ENCODE data around the gene KLHL21.
A peak's percentile ranks its signal among the peaks of the same experiment; 100 is the strongest.

KLHL21 gene

GRCh38 chr1:6623269-6623965 is 20.7 kb upstream of the KLHL21 start:
- Histone ChIP-seq H3K56ac (ENCODE audit: low read length) (no peak overlapping the region), H3K4me2 (ENCODE audit: low read length) (no peak overlapping the region), H2BK5ac (ENCODE audit: low read length) (no peak overlapping the region), H3K4me3 (ENCODE audit: low read length) (no peak overlapping the region), H3K18ac (ENCODE audit: low read length) (no peak overlapping the region), H3K27me3 (ENCODE audit: insufficient read depth, low read length, poor library complexity) (no peaks in the 10 kb centered on the region), H3K79me2 (ENCODE audit: control insufficient read depth, insufficient read depth, low read length) (peaks cover 5% of the 10 kb centered on the region), H2BK120ac (ENCODE audit: low read depth, low read length) (no peak overlapping the region), H4K5ac (ENCODE audit: low read length) (no peak overlapping the region), H3K4me1 (ENCODE audit: control insufficient read depth, low read depth, low read length) (no peaks in the 10 kb centered on the region), H3K4ac (ENCODE audit: low read depth, low read length) (no peak overlapping the region), H3K9ac (ENCODE audit: low read length) (no peak overlapping the region), H3K27ac (ENCODE audit: low read depth, low read length) (no peak overlapping the region), H3K23ac (ENCODE audit: low read length) (no peak overlapping the region), H2BK15ac (replicated peaks; ENCODE audit: low read depth) (no peak overlapping the region), H3K36me3 (ENCODE audit: control insufficient read depth, insufficient read depth, low read length) (peaks cover 12% of the 10 kb centered on the region), H2AK5ac (ENCODE audit: low read length) (no peak overlapping the region), H4K8ac (ENCODE audit: low read depth, low read length) (no peak overlapping the region), H3K79me1 (ENCODE audit: low read length) (peaks cover 20% of the 10 kb centered on the region)
- DNase-seq = no peak
- no CpG with 5 or more reads among the region's 14 CpGs for WGBS (ENCODE audit: extremely low coverage, insufficient coverage, low lambda C conversion rate)

GRCh38 chr1:6622396-6623152 is 19.9 kb upstream of the KLHL21 start:
- Histone ChIP-seq H3K23ac (ENCODE audit: low read length) (no peak overlapping the region), H3K9ac (ENCODE audit: low read length) (no peak overlapping the region), H3K56ac (ENCODE audit: low read length) (no peak overlapping the region), H3K36me3 (ENCODE audit: control insufficient read depth, insufficient read depth, low read length) (peaks cover 15% of the 10 kb centered on the region), H3K4me3 (ENCODE audit: low read length) (no peak overlapping the region), H3K18ac (ENCODE audit: low read length) (no peak overlapping the region), H2BK120ac (ENCODE audit: low read depth, low read length) (no peak overlapping the region), H3K27me3 (ENCODE audit: insufficient read depth, low read length, poor library complexity) (no peaks in the 10 kb centered on the region), H3K4ac (ENCODE audit: low read depth, low read length) (no peak overlapping the region), H2BK5ac (ENCODE audit: low read length) (no peak overlapping the region), H2AK5ac (ENCODE audit: low read length) (no peak overlapping the region), H3K79me2 (ENCODE audit: control insufficient read depth, insufficient read depth, low read length) (peaks cover 12% of the 10 kb centered on the region), H3K4me1 (ENCODE audit: control insufficient read depth, low read depth, low read length) (no peaks in the 10 kb centered on the region), H2BK15ac (replicated peaks; ENCODE audit: low read depth) (no peak overlapping the region), H4K5ac (ENCODE audit: low read length) (no peak overlapping the region), H3K79me1 (ENCODE audit: low read length) (peaks cover 20% of the 10 kb centered on the region), H3K27ac (ENCODE audit: low read depth, low read length) (no peak overlapping the region), H4K8ac (ENCODE audit: low read depth, low read length) (no peak overlapping the region), H3K4me2 (ENCODE audit: low read length) (no peak overlapping the region)
- no CpG with 5 or more reads among the region's 10 CpGs for WGBS (ENCODE audit: extremely low coverage, insufficient coverage, low lambda C conversion rate)
- no peak for DNase-seq

GRCh38 chr1:6621429-6622391 is 19.0 kb upstream of the KLHL21 start:
- no peak overlapping the region for H3K4ac ChIP-seq (ENCODE audit: low read depth, low read length)
- no CpG with 5 or more reads among the region's 41 CpGs for WGBS (ENCODE audit: extremely low coverage, insufficient coverage, low lambda C conversion rate)
- H3K56ac ChIP-seq (ENCODE audit: low read length) = no peak overlapping the region
- H3K4me2 ChIP-seq (ENCODE audit: low read length) = no peak overlapping the region
- H3K18ac ChIP-seq (ENCODE audit: low read length) = no peak overlapping the region
- no peak overlapping the region for H2BK15ac ChIP-seq (replicated peaks; ENCODE audit: low read depth)
- peaks cover 20% of the 10 kb centered on the region for H3K79me2 ChIP-seq (ENCODE audit: control insufficient read depth, insufficient read depth, low read length)
- H3K23ac ChIP-seq (ENCODE audit: low read length) = no peak overlapping the region
- H2AK5ac ChIP-seq (ENCODE audit: low read length) = no peak overlapping the region
- no peak overlapping the region for H2BK5ac ChIP-seq (ENCODE audit: low read length)
- H3K27me3 ChIP-seq (ENCODE audit: insufficient read depth, low read length, poor library complexity) = no peaks in the 10 kb centered on the region
- no peak overlapping the region for H3K4me3 ChIP-seq (ENCODE audit: low read length)
- peaks cover 18% of the 10 kb centered on the region for H3K79me1 ChIP-seq (ENCODE audit: low read length)
- no peak overlapping the region for H4K8ac ChIP-seq (ENCODE audit: low read depth, low read length)
- no peaks in the 10 kb centered on the region for H3K4me1 ChIP-seq (ENCODE audit: control insufficient read depth, low read depth, low read length)
- DNase-seq = no peak
- H3K36me3 ChIP-seq (ENCODE audit: control insufficient read depth, insufficient read depth, low read length) = peaks cover 15% of the 10 kb centered on the region
- H2BK120ac ChIP-seq (ENCODE audit: low read depth, low read length) = no peak overlapping the region
- H4K5ac ChIP-seq (ENCODE audit: low read length) = no peak overlapping the region
- H3K27ac ChIP-seq (ENCODE audit: low read depth, low read length) = no peak overlapping the region
- H3K9ac ChIP-seq (ENCODE audit: low read length) = no peak overlapping the region

DNA sequence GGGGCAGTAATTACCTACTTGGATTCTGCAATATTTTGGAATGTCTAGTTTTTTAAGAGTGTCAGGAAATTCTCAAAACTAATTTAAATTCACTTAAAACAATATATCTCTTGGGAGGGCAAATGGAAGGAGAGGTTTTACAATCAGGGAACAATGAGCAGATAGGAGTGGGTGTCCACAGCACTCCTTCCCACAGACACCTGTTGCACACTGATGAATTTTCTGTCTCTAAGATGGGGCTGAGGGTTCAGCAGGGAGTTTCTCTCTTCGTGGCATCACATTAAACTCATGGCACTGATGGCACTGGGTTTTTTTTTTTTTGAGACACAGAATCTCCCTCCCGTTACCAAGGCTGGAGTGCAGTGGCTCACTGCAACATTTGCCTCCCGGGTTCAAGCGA is 16.4 kb upstream of the KLHL21 start:
- H3K36me3 ChIP-seq (ENCODE audit: control insufficient read depth, insufficient read depth, low read length) = peaks cover 15% of the 10 kb centered on the region
- no peak overlapping the region for H2BK15ac ChIP-seq (replicated peaks; ENCODE audit: low read depth)
- no peak overlapping the region for H2AK5ac ChIP-seq (ENCODE audit: low read length)
- no peaks in the 10 kb centered on the region for H3K27me3 ChIP-seq (ENCODE audit: insufficient read depth, low read length, poor library complexity)
- H3K4me3 ChIP-seq (ENCODE audit: low read length) = no peak overlapping the region
- H3K4ac ChIP-seq (ENCODE audit: low read depth, low read length) = no peak overlapping the region
- H3K4me1 ChIP-seq (ENCODE audit: control insufficient read depth, low read depth, low read length) = no peaks in the 10 kb centered on the region
- H3K79me1 ChIP-seq (ENCODE audit: low read length) = peaks cover 17% of the 10 kb centered on the region
- no peak overlapping the region for H3K18ac ChIP-seq (ENCODE audit: low read length)
- no CpG with 5 or more reads among the region's 4 CpGs for WGBS (ENCODE audit: extremely low coverage, insufficient coverage, low lambda C conversion rate)
- no peak overlapping the region for H3K4me2 ChIP-seq (ENCODE audit: low read length)
- H2BK120ac ChIP-seq (ENCODE audit: low read depth, low read length) = no peak overlapping the region
- no peak overlapping the region for H2BK5ac ChIP-seq (ENCODE audit: low read length)
- H4K5ac ChIP-seq (ENCODE audit: low read length) = no peak overlapping the region
- H3K9ac ChIP-seq (ENCODE audit: low read length) = no peak overlapping the region
- peaks cover 33% of the 10 kb centered on the region for H3K79me2 ChIP-seq (ENCODE audit: control insufficient read depth, insufficient read depth, low read length)
- no peak for DNase-seq
- H3K56ac ChIP-seq (ENCODE audit: low read length) = no peak overlapping the region
- no peak overlapping the region for H4K8ac ChIP-seq (ENCODE audit: low read depth, low read length)
- no peak overlapping the region for H3K27ac ChIP-seq (ENCODE audit: low read depth, low read length)
- no peak overlapping the region for H3K23ac ChIP-seq (ENCODE audit: low read length)

DNA sequence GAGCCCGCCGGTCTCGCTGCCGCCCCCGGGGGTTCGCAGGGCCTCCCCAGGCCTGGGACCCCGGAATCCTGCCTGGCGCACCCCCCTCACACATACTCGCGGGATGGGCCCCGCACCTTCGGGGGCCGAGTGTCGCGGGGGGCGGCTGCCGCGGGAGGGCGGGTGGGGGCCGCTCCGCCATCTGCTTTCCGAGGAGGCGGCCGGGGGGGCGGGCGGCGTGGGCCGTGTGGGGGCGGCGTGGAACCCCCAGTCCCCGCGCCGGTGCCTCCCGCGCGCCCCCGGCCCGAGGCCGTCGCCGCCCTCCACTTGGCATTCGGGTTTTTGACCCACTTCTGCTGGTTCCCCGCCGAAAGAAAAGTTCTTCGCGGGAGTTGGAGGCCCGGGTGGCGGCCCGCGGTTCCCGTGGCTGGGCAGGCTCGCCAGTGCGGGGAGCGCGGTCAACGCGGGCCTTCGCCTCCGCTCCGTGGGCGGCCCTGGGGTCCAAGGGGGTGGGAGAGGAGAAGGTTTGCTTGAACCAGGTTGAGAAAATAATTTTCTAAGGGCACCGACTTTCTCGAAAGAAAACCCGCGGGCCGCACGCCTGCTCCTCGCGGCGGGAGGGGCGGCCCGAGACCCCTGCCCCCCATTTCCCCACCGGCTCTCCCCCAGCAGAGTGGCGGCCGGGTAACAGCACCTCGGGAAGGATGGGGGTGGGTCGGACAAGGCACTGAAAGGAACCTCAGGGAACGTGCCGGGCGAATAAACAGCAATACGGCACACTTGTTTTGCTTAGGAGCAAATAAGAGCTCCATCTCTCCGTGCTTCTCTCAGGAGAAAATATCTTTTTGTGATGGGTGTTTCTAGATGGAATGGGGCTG is 12.5 kb upstream of the KLHL21 start:
- H3K79me2 ChIP-seq (ENCODE audit: control insufficient read depth, insufficient read depth, low read length) = peaks cover 31% of the 10 kb centered on the region
- H3K27ac ChIP-seq (ENCODE audit: low read depth, low read length) = no peak overlapping the region
- no peak overlapping the region for H2BK15ac ChIP-seq (replicated peaks; ENCODE audit: low read depth)
- H3K4me2 ChIP-seq (ENCODE audit: low read length) = peak overlapping the region; percentile 39
- peak overlapping the region; percentile 58 for H3K4me3 ChIP-seq (ENCODE audit: low read length)
- H2BK5ac ChIP-seq (ENCODE audit: low read length) = no peak overlapping the region
- H4K5ac ChIP-seq (ENCODE audit: low read length) = no peak overlapping the region
- DNase-seq = peak; percentile 18
- no peak overlapping the region for H4K8ac ChIP-seq (ENCODE audit: low read depth, low read length)
- peak overlapping the region; percentile 66 for H3K23ac ChIP-seq (ENCODE audit: low read length)
- peak overlapping the region; percentile 81 for H3K56ac ChIP-seq (ENCODE audit: low read length)
- H3K9ac ChIP-seq (ENCODE audit: low read length) = peak overlapping the region; percentile 80
- peaks cover 8% of the 10 kb centered on the region for H3K36me3 ChIP-seq (ENCODE audit: control insufficient read depth, insufficient read depth, low read length)
- H3K79me1 ChIP-seq (ENCODE audit: low read length) = peaks cover 10% of the 10 kb centered on the region
- H3K18ac ChIP-seq (ENCODE audit: low read length) = peak overlapping the region; percentile 98
- WGBS (ENCODE audit: extremely low coverage, insufficient coverage, low lambda C conversion rate) = no CpG with 5 or more reads among the region's 82 CpGs
- H3K4me1 ChIP-seq (ENCODE audit: control insufficient read depth, low read depth, low read length) = no peaks in the 10 kb centered on the region
- H3K4ac ChIP-seq (ENCODE audit: low read depth, low read length) = peak overlapping the region; percentile 91
- H2BK120ac ChIP-seq (ENCODE audit: low read depth, low read length) = peak overlapping the region; percentile 34
- H3K27me3 ChIP-seq (ENCODE audit: insufficient read depth, low read length, poor library complexity) = no peaks in the 10 kb centered on the region
- H2AK5ac ChIP-seq (ENCODE audit: low read length) = no peak overlapping the region
